GM23248 (cell line): ENCODE measurements around the gene KRT2. TPM values are rescaled to one million over a fixed set of nuclear protein-coding genes. Genes with fewer than 3 reads are reported as not detected.

Source experiments
- DNase-seq: peaks from one replicate; pipeline ENCODE4 v3.0.0-alpha.2; 2015
- H2AFZ ChIP-seq: fragments of 200-600 bp; sonication (generic); 2 replicates; pipeline ENCODE4 v1.6.1; 2016; ENCODE audit warnings: antibody characterized with exemption
- H3F3A ChIP-seq: fragments of 200-600 bp; sonication (generic); 2 replicates; pipeline ENCODE4 v1.6.1; 2016; ENCODE audit warnings: mild to moderate bottlenecking, antibody characterized with exemption, mixed run types; ENCODE audit not compliant: insufficient read depth
- H3K27ac ChIP-seq: fragments of 200-600 bp; sonication (generic); 2 replicates; pipeline ENCODE4 v1.5.1; 2016; ENCODE audit warnings: mild to moderate bottlenecking
- H3K27me3 ChIP-seq: fragments of 200-600 bp; sonication (generic); replicated peaks from 2 replicates; pipeline ENCODE4 v1.6.1; 2016; ENCODE audit warnings: mild to moderate bottlenecking; ENCODE audit not compliant: insufficient read depth
- H3K36me3 ChIP-seq: fragments of 200-600 bp; sonication (generic); 2 replicates; pipeline ENCODE4 v1.6.1; 2016; ENCODE audit warnings: low read depth, mild to moderate bottlenecking
- H3K4me1 ChIP-seq: fragments of 200-600 bp; sonication (generic); 2 replicates; pipeline ENCODE4 v1.6.1; 2016; ENCODE audit warnings: mild to moderate bottlenecking; ENCODE audit not compliant: insufficient read depth
- H3K4me2 ChIP-seq: fragments of 200-600 bp; sonication (generic); one replicate; pipeline ENCODE4 v1.6.1; 2016; ENCODE audit warnings: mild to moderate bottlenecking; ENCODE audit not compliant: unreplicated experiment
- H3K4me3 ChIP-seq: fragments of 200-600 bp; sonication (generic); 2 replicates; pipeline ENCODE4 v1.5.1; 2016; ENCODE audit warnings: mild to moderate bottlenecking
- H3K79me2 ChIP-seq: fragments of 200-600 bp; sonication (generic); 2 replicates; pipeline ENCODE4 v1.6.1; 2016; ENCODE audit warnings: mild to moderate bottlenecking; ENCODE audit not compliant: insufficient read depth
- H3K9ac ChIP-seq: fragments of 200-600 bp; sonication (generic); 2 replicates; pipeline ENCODE4 v1.6.1; 2016; ENCODE audit warnings: mild to moderate bottlenecking
- H3K9me2 ChIP-seq: fragments of 200-600 bp; sonication (generic); 2 replicates; pipeline ENCODE4 v1.6.1; 2016; ENCODE audit warnings: mixed run types, mild to moderate bottlenecking, moderate library complexity; ENCODE audit not compliant: insufficient read depth
- H3K9me3 ChIP-seq: fragments of 200-600 bp; sonication (generic); one replicate; pipeline ENCODE4 v1.6.1; 2017; ENCODE audit warnings: low read depth
- H4K20me1 ChIP-seq: fragments of 200-600 bp; sonication (generic); 2 replicates; pipeline ENCODE4 v1.6.0; 2016; ENCODE audit not compliant: insufficient read depth
- EZH2 ChIP-seq: fragments of 200-600 bp; sonication (generic); IDR thresholded peaks from 2 replicates; pipeline ENCODE4 v1.6.1; 2018; ENCODE audit warnings: antibody characterized with exemption, mild to moderate bottlenecking; ENCODE audit not compliant: insufficient read depth, poor library complexity, severe bottlenecking
- EZH2phosphoT487 ChIP-seq: fragments of 200-600 bp; sonication (generic); IDR thresholded peaks from 2 replicates; pipeline ENCODE4 v1.6.1; 2018; ENCODE audit warnings: antibody characterized with exemption, moderate library complexity, mild to moderate bottlenecking, low read depth; ENCODE audit not compliant: insufficient read depth
- WGBS, 2 experiments: methylation state at CpG; one replicate each; pipeline ENCODE4 v1.1.6; 2015 to 2017; ENCODE audit warnings: low lambda C conversion rate in 2 of 2, low coverage in 1 of 2; ENCODE audit errors: missing lambda C conversion rate in 2 of 2; 5-methylcytosine and 5-hydroxymethylcytosine counted together
- in situ Hi-C: fragments of 300-500 bp; cut with MboI; formaldehyde crosslinking; loops from 2 replicates; pipeline ENCODE4 v1.15.0; 2020
- polyA plus RNA-seq: library from polyadenylated mRNA; unstranded; fragments of >200 nt; fragmentation: Nextera tagmentation; extraction: Ambion mirVana; gene quantifications from 2 replicates; pipeline ENCODE4 v1.2.1, GENCODE V29; 2016
- total RNA-seq: library from RNA; depleted of rRNA; stranded (reverse); fragments of >200 nt; shearing (Covaris generic); gene quantifications from 2 replicates; pipeline ENCODE4 v1.2.3, GENCODE V29; 2014

KRT2 gene
- total and polyA plus RNA-seq, 2 experiments from 2014 or later: not detected

DNA sequence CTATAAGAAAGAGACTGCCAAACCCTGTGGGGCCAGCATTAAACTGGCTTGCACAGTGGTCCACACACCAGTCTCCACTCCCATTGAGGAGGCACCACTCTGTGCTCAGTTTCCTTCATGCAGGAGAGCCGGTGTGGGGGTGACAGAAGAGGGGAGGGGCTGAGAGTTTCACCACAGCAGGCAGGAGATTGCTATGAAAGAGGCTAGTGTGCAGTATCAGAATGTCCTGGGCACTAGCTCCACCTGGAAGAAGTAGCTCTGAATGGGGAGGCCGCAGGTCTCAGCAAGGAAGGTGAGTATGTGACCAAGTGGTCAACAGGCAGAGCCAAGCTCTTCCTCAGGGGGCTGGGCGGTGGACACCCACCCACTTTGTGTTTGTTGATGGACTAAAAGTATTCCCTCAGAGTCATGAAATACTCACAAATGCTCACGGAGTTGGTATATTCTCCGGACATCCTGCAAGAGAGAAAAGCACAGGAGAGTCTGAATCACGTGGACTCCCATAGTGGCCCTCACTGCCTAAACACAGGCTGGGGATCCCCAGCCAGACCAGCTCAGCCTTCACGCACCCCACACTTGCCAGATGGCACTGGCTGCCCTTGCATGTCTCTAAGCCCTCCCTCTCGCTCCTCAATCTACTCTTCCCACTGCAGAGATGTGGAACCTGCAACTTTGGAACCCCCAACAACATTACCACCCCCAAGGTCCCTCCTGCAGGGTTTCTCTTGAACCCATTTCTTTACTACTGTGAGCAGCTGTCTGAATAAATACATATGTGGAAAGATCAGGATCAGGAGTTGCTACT is 43.0 kb downstream of the KRT2 start:
- Histone ChIP-seq H4K20me1 (no peaks in the 10 kb centered on the region), H3K4me1 (no peaks in the 10 kb centered on the region), H3K4me2 (no peak overlapping the region), H2AFZ (no peak overlapping the region), H3K27me3 (peaks cover 38% of the 10 kb centered on the region; the same call in 1 of the 2 replicates), H3K9me2 (no peaks in the 10 kb centered on the region), H3K36me3 (no peaks in the 10 kb centered on the region), H3K27ac (no peak overlapping the region), H3K9ac (no peak overlapping the region), H3K9me3 (no peaks in the 10 kb centered on the region), H3K4me3 (no peak overlapping the region), H3F3A (no peaks in the 10 kb centered on the region), H3K79me2 (no peaks in the 10 kb centered on the region)
- no peak for DNase-seq
- in situ Hi-C loops: no loop called here
- TF ChIP-seq EZH2 (no peak), EZH2phosphoT487 (no peak)
- WGBS, 2 experiments: 67 to 68% methylated on average over 8 of the region's 8 CpGs

DNA sequence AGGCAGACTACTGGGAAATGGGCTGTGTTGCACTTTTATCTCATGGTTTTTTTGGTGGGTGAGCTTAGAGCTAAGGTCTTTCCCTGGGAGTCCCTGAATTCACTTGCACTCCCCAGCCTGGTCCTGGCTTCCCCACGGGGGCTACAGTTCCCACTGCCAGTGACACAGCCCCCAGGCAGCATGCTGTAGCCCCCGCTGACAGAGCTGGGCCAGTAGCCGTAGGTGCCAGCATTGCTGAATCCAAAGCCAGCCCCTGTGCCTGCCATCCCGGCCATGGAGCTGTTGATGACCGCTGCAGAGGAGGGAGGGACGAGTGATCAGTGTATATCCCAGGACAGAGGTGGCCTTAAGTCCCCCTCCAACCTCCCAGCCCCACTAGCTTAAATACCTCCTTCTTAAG is 43.9 kb downstream of the KRT2 start:
- DNase-seq: no peak
- in situ Hi-C loops: no loop called here
- Histone ChIP-seq H3K9ac (no peak overlapping the region), H3K79me2 (no peaks in the 10 kb centered on the region), H3K4me2 (no peak overlapping the region), H3K27ac (no peak overlapping the region), H3K9me2 (no peaks in the 10 kb centered on the region), H3K27me3 (peaks cover 38% of the 10 kb centered on the region; the same call in 1 of the 2 replicates), H2AFZ (no peak overlapping the region), H3K4me1 (0 out of 2 replicates have a peak, but pooled peaks cover 4% of the 10 kb centered on the region), H3K9me3 (no peaks in the 10 kb centered on the region), H3K4me3 (no peak overlapping the region), H3K36me3 (no peaks in the 10 kb centered on the region), H4K20me1 (no peaks in the 10 kb centered on the region), H3F3A (no peaks in the 10 kb centered on the region)
- TF ChIP-seq EZH2 (no peak), EZH2phosphoT487 (no peak)
- WGBS, 2 experiments: 50 to 60% methylated on average over 6 of the region's 6 CpGs

- Histone ChIP-seq H3K4me1 (0 out of 2 replicates have a peak, but pooled peaks cover 4% of the 10 kb centered on the region), H3K79me2 (no peaks in the 10 kb centered on the region), H3K9ac (no peak overlapping the region), H3K4me2 (no peak overlapping the region), H3K9me2 (no peaks in the 10 kb centered on the region), H3K36me3 (no peaks in the 10 kb centered on the region), H3K27me3 (peaks cover 41% of the 10 kb centered on the region; the same call in 1 of the 2 replicates), H3K9me3 (no peaks in the 10 kb centered on the region), H3F3A (no peaks in the 10 kb centered on the region), H3K4me3 (no peak overlapping the region), H3K27ac (no peak overlapping the region), H2AFZ (no peak overlapping the region), H4K20me1 (no peaks in the 10 kb centered on the region)
- 19 to 56% methylated on average over 1 of the region's 1 CpG for WGBS, 2 experiments
- TF ChIP-seq EZH2 (no peak), EZH2phosphoT487 (no peak)
- in situ Hi-C loops: no loop called here
- no peak for DNase-seq
Observed at GRCh38 chr12:52607314-52607713, 44.7 kb downstream of the KRT2 start.

DNA sequence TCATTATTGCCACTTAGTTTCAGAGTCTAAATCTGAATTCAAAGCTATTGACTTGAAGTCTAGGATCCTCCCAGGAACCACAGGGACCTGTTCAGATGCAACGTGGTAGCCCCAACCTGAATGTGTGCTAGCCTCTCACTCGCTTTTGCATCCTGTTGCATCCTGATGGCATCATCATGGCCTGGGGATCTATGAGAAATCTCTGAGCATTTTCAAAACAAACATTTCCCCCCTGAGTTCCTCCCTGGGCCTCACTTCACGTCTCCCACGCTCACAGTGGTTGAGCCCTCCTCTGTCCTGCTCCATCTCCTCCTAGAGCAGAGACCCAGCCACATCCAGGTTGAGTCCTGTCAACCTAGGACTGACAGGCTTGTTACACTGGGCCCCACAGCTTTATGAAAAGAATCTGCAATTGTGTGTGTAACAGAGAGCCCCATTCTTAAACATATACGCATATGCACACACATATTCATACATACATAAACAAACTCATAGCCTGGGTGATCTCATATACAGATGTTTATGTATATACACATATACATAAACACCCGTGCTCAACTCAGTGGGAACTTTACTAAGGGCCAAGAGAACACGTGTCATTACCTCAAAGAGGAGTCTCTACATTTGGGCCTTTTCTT is 45.3 kb downstream of the KRT2 start:
- in situ Hi-C loops: no loop called here
- Histone ChIP-seq H3K9ac (no peak overlapping the region), H4K20me1 (no peaks in the 10 kb centered on the region), H3K9me3 (no peaks in the 10 kb centered on the region), H3K4me2 (no peak overlapping the region), H3K4me3 (no peak overlapping the region), H3K27me3 (peaks cover 47% of the 10 kb centered on the region), H3K9me2 (no peaks in the 10 kb centered on the region), H3K4me1 (0 out of 2 replicates have a peak, but pooled peaks cover 4% of the 10 kb centered on the region), H3K79me2 (no peaks in the 10 kb centered on the region), H2AFZ (no peak overlapping the region), H3K36me3 (no peaks in the 10 kb centered on the region), H3F3A (no peaks in the 10 kb centered on the region), H3K27ac (no peak overlapping the region)
- WGBS, 2 experiments: 72 to 78% methylated on average over 7 of the region's 7 CpGs
- TF ChIP-seq EZH2 (no peak), EZH2phosphoT487 (no peak)
- no peak for DNase-seq
